RWPE2 (cell line): ENCODE measurements around the gene FLT4.

Experiments
- ATAC-seq: fragments of 200-7000 bp; cut with Tn5 transposase; 3 replicates; pipeline ENCODE4 v1.9.1; 2021; ENCODE audit warnings: low read depth
- DNase-seq: peaks from one replicate; pipeline ENCODE4 v3.0.0-alpha.2; 2020; ENCODE audit warnings: low spot score
- H3K27ac ChIP-seq: fragments of 450-650 bp; 2 replicates; pipeline ENCODE4 v1.5.1; 2017; ENCODE audit warnings: mild to moderate bottlenecking; ENCODE audit not compliant: poor library complexity, severe bottlenecking
- H3K27me3 ChIP-seq: fragments of 250-450 bp; sonication (Bioruptor Pico); 2 replicates; pipeline ENCODE4 v1.5.1; 2021; ENCODE audit warnings: mild to moderate bottlenecking, moderate library complexity; ENCODE audit not compliant: insufficient read depth, poor library complexity, severe bottlenecking
- H3K36me3 ChIP-seq: fragments of 250-450 bp; sonication (Bioruptor Pico); 2 replicates; pipeline ENCODE4 v1.5.1; 2020; ENCODE audit warnings: low read depth, mild to moderate bottlenecking, moderate library complexity
- H3K4me1 ChIP-seq: fragments of 250-450 bp; sonication (Bioruptor Pico); 2 replicates; pipeline ENCODE4 v1.5.1; 2021; ENCODE audit warnings: mild to moderate bottlenecking, moderate library complexity; ENCODE audit not compliant: insufficient read depth, poor library complexity, severe bottlenecking
- H3K4me3 ChIP-seq: fragments of 250-450 bp; sonication (Bioruptor Pico); 2 replicates; pipeline ENCODE4 v1.5.1; 2021; ENCODE audit warnings: mild to moderate bottlenecking, moderate library complexity; ENCODE audit not compliant: severe bottlenecking
- H3K9me3 ChIP-seq: fragments of 250-450 bp; sonication (Bioruptor Pico); 2 replicates; pipeline ENCODE4 v1.5.1; 2021; ENCODE audit warnings: mild to moderate bottlenecking, moderate library complexity; ENCODE audit not compliant: severe bottlenecking
- CTCF ChIP-seq: fragments of 450-650 bp; IDR thresholded peaks from one replicate; pipeline ENCODE4 v1.5.1; 2017; ENCODE audit warnings: mild to moderate bottlenecking, moderate library complexity; ENCODE audit not compliant: poor library complexity, severe bottlenecking

The FLT4 gene

DNA sequence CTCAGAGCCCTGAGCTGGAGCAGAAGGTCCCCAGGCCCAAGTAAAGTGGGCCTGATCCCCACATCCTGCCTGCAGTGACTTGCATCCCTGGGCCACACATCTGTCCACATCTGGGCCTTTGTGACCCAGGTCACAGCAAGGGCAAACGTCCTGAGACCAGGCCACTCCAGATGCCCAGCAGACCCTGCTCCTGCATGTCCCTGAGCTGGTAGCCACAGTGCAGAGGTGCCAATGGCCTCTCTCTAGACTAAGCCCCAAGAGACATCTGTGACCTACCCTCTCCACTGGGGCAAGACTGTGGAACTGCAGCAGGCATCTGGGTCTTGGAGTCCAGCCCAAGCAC is 2.5 kb downstream of the FLT4 start:
- peaks cover 2% of the 10 kb centered on the region for H3K9me3 ChIP-seq
- no peaks in the 10 kb centered on the region for H3K36me3 ChIP-seq
- no peak for TF ChIP-seq CTCF
- no peak overlapping the region for H3K27ac ChIP-seq
- ATAC-seq: peak; percentile 10; the same call in 2 of the 3 replicates
- peaks cover 81% of the 10 kb centered on the region for H3K27me3 ChIP-seq
- DNase-seq: no peak
- H3K4me1 ChIP-seq: no peaks in the 10 kb centered on the region
- H3K4me3 ChIP-seq: no peak overlapping the region

GRCh38 chr5:180646289-180646962 is 3.0 kb downstream of the FLT4 start:
- Histone ChIP-seq H3K27ac (no peak overlapping the region), H3K27me3 (peaks cover 76% of the 10 kb centered on the region), H3K36me3 (no peaks in the 10 kb centered on the region), H3K4me1 (no peaks in the 10 kb centered on the region), H3K4me3 (no peak overlapping the region), H3K9me3 (peaks cover 2% of the 10 kb centered on the region)
- no peak for DNase-seq
- no peak for ATAC-seq
- no peak for TF ChIP-seq CTCF

DNA sequence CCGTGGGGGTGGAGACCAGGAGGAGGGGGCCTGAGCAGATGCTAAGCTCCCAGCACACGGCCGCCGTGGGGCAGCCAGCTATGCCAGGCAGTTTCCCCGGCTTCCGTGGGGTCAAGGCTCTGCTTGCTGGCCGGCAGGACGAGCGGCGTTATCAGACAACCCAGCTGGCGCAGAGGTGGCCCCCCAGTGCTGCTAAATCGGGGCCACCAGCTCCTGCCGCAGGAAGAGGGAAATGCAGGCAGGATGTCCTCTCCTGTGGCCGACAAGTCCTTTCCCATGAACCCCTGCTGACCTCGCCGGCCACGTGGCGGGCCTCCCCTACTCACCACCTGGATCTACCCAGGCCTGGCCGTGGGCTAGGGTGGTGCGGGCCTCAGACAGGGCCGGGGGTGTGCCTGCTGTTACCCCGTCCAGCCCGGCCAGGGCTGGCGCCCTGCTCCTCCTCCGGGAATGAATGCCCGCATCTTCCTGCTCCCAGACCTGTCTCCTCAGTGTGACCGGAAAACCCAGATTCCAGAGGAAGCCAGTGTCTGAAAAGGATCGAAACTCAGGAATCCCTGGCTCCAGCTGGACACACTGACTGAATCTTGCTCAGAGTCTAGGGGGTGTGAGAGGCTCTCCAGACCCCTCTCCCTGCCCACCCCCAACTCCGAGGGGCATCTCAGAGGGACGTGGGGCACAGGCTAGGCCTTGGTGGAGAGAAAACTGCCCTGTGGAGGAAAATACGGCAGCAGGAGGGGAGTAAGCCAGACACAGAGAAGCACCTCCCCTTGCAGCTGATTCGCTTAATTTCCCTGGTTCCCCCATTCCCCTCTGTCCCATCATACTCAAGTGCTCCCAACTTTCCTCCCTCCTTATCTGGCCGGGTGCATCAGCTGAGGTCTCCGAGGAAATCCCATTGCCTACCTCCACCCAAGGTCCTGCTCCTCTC is 3.9 kb downstream of the FLT4 start:
- TF ChIP-seq CTCF: no peak
- H3K36me3 ChIP-seq: no peaks in the 10 kb centered on the region
- peaks cover 67% of the 10 kb centered on the region for H3K27me3 ChIP-seq
- DNase-seq (no peak), ATAC-seq (no peak)
- H3K4me1 ChIP-seq: no peaks in the 10 kb centered on the region
- H3K4me3 ChIP-seq: no peak overlapping the region
- no peak overlapping the region for H3K27ac ChIP-seq
- H3K9me3 ChIP-seq: peaks cover 2% of the 10 kb centered on the region

DNA sequence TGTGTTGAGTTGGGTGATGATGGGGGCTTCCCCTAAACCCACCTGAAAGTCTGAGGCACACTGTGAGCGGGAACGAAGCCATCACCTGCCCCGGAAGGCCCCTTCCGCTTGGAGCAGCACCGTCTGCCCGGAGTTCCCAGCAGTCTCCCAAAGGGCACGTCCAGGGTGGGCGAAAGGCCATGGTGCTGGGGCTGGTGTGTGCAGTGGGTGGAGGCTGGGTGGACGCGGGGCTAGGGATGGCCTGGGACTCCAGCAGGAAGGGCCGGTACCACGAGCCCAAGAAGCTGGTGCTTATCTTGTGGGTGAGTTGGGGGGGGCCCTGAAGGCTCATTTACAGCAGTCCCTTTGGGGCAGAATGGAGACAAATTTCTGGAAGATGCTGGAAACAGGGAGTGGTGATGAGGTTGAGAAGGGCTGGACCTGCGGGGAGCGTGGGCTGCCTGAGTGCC is 4.6 kb downstream of the FLT4 start:
- no peak for DNase-seq
- H3K4me3 ChIP-seq: no peak overlapping the region
- no peak overlapping the region for H3K27ac ChIP-seq
- no peaks in the 10 kb centered on the region for H3K4me1 ChIP-seq
- H3K27me3 ChIP-seq: peaks cover 60% of the 10 kb centered on the region
- H3K36me3 ChIP-seq: no peaks in the 10 kb centered on the region
- no peak for ATAC-seq
- peaks cover 2% of the 10 kb centered on the region for H3K9me3 ChIP-seq
- no peak for TF ChIP-seq CTCF
